ENCODE results near the gene SFMBT2.

DNA sequence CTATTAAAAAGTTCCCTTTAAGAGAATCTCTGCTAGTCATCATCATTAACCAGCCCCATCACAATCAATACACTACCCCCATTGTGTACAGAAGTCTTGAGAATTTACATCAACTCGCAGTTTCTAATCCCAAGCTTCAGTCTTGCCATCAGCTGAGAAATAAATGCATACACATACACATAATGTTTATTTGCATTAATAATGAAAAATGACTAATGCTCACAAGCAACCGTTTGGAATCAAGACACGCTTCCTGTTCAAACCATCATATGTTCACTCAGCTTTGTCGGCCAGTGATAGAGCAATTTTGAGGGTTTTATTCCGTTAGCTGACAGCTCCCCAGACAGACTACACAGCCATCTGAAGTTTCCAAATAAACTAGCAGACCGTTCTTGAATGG lies 287.1 kb downstream of the SFMBT2 start:
- TF ChIP-seq GATA2 (IDR thresholded peaks at IDR 0.05; ENCODE audit: low read depth, low read length) (no peak), GATA3 (IDR thresholded peaks at IDR 0.05; ENCODE audit: low read depth, low read length) (no peak)
